Activated gamma-delta T cell (primary cell): ENCODE measurements around the gene MB21D2.
"Not testable (repeated sequence)": the region's sequence is repeated elsewhere in the genome, so short reads cannot be mapped to it uniquely, and the experiment has no call there.

Experiments used
- DNase-seq: peaks from one replicate; lab custom pipeline; 2025; lab: John Stamatoyannopoulos, UW

Gene MB21D2

DNA sequence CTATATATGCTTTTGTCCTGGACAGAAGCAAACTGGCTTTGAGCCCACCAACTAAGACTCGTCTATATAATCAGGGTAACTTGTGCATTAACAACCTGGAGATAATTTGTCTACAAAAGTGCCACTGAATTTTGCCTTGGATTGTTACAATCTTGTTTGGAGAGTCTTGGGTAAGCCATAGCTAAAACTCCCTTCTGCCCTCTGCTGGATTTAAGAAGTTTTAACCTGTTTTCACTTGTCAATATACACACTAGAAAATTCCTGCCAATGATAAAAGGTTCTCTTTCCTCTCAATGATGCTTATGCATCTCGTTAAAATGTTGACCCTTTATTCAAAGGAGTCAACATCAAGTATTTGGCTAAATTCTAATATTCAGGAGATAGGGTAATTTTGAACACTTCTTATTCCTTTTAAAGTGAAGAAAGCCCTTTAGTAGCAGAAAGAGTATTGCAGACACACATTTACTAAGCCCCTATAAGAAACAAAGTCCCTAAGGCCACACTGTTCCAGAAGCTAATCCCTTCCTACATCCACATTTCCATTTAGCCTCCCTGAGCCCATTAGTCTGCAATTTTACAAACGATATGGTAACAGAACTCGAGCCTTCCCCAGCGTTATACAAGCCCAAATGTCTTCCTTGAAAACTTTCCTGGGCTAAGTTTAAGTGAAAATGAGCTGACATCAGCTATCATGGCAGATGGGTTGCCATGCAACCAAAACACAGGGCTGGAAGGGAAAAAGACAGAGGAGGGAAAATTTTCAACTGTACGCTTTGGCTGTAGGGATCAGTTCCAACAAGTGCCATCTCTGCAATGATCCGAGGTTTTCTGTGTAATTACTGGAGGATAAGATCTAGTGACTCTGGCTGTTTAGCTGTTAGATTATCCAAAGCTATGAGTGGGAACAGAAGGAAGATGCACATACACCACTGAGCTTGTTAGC lies 114.4 kb downstream of the MB21D2 start:
- no peak for DNase-seq

- DNase-seq, result no peak
These were observed 115.7 kb downstream of the MB21D2 start for GRCh38 chr3:192801985-192802384.

DNA sequence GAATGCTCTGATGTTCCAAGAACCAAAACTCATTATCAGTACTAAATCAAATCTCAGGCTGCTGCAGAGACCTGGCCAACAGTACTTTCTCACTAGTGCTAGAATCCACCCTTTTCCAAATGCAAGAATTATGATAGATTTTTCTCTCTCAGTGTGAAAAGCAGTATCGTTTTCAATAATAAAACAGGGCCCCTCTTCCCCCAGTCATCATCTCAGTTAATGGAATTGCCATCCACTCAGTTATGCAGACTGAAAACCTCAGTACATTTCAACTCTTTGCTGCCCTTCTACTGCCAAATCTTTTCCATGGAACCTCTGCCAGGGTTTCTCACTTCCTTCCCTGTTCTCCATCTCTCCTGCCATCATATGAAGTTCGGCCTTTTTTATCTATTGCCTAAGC lies 117.9 kb downstream of the MB21D2 start:
- DNase-seq, result no peak

- no peak for DNase-seq
These were observed 122.6 kb downstream of the MB21D2 start for GRCh38 chr3:192795021-192795420.

DNA sequence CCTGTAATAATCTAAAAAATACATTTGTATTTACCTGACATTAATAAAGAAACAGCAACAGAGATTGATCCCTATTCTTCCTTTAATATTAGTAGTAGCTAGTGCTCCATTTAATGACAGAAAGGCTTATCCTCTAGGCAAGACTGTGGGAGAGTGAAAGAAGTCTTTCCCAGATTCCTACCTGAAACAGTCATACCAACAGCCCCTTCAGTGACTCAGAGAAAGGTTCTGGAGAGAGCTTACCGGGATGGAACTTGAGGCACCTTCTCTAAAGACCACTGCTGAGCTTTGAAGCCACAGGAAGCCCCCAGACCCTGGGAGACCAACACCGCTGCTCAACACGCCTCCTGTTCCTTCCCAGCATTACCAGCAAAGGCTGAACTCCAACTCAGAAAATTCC lies 123.4 kb downstream of the MB21D2 start:
- no peak for DNase-seq

DNA sequence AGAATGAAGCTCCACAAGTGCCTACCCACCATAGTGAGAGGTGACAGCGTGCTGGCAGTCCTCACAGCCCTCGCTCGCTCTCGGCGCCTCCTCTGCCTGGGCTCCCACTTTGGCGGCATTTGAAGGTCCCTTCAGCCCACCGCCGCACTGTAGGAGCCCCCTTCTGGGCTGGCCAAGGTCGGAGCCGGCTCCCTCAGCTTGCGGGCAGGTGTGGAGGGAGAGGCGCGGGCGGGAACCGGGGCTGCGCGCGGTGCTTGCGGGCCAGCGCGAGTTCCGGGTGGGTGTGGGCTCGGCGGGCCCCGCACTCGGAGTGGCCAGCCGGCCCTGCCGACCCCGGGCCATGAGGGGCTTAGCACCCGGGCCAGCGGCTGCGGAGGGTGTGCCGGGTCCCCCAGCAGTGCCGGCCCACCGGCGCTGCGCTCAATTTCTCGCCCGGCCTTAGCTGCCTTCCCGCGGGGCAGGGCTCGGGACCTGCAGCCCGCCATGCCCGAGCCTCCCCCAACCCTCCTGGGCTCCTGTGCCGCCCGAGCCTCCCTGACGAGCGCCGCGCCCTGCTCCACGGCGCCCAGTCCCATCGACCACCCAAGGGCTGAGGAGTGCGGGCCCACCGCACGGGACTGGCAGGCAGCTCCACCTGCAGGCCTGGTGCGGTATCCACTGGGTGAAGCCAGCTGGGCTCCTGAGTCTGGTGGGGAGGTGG lies 128.7 kb downstream of the MB21D2 start:
- DNase-seq, result not testable (repeated sequence)

GRCh38 chr3:192778508-192778907 lies 139.1 kb downstream of the MB21D2 start:
- DNase-seq, result no peak

DNA sequence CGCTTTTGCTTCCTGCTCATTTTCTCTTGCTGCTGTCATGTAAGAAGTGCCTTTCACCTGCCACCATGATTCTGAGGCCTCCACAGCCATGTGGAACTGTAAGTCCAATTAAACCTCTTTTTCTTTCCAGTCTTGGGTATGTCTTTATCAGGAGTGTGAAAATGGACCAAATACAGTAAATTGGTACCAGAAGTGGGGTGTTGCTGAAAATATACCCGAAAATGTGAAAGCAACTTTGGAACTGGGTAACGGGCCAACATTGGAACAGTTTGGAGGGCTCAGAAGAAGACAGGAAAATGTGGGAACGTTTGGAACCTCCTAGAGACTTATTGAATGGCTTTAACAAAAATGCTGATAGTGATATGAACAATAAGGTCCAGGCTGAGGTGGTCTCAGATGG lies 143.3 kb downstream of the MB21D2 start:
- DNase-seq, result not testable (repeated sequence)

- no peak for DNase-seq
These were observed 145.3 kb downstream of the MB21D2 start for GRCh38 chr3:192772240-192772894.

DNA sequence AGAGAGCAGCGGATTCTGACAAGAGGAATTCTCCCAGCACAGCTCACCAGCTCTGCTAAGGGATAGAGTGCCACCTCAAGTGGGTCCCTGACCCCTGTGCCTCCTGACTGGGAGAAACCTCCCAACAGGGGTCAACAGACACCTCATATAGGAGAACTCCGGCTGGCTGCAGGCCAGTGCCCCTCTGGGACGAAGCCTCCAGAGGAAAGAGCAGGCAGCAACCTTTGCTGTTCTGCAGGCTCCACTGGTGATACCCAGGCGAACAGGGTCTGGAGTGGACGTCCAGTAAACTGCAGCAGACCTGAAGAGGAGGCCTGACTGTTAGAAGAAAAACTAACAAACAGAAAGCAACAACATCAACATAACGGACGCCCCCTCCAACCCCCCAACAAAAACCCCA lies 159.0 kb downstream of the MB21D2 start:
- no peak for DNase-seq

DNA sequence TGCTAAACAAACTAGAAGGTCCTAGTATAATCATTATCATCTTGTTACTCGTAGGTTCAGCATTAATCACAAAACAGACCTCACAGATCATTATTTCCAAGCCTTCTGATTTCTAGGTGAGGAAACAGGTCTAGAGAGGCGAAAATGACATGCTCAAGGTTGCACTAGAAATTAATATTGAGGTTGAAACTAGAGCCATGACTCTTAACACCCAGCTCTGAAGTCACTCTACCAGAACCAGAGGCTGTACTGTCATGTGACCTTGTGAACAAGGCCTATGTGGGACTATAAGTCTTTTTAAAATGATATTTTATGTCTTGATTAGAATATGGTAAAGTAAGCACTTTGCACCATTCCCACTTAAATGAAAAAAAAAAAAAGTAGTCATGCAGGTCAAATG lies 166.5 kb downstream of the MB21D2 start:
- no peak for DNase-seq

- DNase-seq, result no peak
These were observed 167.5 kb downstream of the MB21D2 start for GRCh38 chr3:192750201-192750600.

DNA sequence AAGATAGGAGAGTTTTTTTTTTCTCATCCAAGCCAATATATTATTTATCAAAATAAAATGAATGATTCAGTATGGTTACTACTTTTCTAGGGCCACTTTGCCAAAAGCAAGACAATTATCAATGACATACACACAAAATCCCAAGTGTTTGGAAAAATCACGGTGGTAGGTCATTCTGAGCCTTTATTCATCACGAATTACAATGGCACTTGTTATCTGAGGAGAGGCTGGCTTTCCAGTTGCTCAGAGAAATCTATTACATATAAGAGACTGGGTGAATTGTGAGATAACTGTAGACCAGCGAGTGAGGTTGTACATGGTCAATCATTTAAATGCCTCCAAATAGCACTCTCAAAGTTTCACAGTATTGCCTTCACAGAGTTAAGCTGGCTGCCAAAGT lies 169.9 kb downstream of the MB21D2 start:
- no peak for DNase-seq

DNA sequence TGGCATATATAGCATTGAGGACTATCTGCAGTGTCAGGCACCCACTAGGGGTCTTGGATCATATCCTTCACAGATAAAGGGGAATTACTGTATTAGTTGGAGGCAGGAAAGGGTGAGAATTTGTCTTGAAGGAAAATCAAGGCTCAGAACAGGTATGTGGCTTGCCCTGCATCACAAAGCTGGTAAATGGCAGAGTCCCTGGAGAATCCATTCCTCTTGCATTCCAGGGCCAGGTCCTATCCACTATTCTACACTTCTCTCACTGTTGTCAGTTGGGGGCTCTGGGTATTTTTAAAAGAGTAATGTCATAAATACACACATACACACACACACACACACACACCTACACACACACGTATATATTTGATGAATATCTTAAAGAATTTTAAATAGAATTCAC lies 170.5 kb downstream of the MB21D2 start:
- no peak for DNase-seq
